GM18858 (cell line): Measurements from ENCODE around the gene MT3.

Experiments used
- ATAC-seq: cut with Tn5 transposase; IDR thresholded peaks from one replicate; pipeline ENCODE4 v1.9.1; 2021; ENCODE audit not compliant: unreplicated experiment

Gene MT3

DNA sequence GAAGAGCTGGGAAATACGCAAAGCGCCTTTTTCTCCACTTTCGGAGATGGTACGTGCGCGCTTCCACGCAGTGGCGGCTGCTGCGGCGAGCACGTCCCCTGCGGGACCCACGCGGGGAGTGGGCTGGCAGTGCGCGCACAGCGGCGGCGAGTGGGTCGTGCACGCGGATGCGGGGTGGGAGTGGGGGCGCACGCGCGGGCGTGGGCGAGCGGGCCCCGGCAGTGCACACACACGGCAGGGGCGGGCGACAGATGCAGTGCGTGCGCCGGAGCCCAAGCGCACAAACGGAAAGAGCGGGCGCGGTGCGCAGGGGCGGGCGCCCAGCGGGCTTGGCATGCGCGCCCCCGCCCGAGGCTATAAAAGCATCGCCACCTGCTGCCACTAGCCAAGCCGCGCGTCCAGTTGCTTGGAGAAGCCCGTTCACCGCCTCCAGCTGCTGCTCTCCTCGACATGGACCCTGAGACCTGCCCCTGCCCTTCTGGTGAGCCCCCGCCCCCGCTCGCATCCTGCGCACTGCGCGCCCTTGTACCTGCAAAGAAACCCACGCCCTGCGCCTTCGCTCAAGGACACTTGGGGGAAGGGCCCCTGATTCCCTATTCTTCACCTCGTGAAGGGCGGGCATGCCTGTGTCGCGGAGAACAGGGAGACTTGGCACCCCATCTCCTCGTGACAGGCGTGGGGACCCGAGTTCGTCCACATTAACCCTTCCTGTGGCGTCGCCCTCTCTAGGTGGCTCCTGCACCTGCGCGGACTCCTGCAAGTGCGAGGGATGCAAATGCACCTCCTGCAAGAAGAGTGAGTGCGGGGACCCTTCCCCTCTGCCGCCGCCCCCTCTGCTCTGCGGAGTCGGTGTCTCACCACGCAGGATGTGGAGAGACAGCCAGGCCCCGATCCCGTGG, at the start of gene MT3:
MT3 (plus strand) TSS at position 388 of the 899 bp plus-strand sequence; CDS start at position 451, 63 bp downstream.
- ATAC-seq: no peak

DNA sequence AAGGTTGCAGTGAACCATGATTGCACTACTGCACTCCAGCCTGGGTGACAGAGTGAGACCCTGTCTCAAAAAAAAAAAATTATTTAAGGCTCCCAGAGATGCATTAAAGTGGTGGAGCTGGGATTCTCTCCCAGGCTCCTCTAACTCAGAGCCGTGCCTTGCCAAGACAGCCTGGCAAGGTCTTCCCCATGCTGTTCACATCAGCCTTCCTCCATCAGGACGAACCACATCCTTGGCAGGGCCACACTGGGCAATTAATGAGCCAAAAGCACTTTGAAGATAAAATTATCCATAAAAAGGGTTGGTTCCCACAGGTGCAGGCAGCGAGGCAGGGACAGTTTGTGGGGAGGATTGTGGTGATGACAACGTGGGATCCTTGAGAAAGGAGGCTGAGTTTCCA, 49.7 kb upstream of the MT3 start:
- no peak for ATAC-seq

DNA sequence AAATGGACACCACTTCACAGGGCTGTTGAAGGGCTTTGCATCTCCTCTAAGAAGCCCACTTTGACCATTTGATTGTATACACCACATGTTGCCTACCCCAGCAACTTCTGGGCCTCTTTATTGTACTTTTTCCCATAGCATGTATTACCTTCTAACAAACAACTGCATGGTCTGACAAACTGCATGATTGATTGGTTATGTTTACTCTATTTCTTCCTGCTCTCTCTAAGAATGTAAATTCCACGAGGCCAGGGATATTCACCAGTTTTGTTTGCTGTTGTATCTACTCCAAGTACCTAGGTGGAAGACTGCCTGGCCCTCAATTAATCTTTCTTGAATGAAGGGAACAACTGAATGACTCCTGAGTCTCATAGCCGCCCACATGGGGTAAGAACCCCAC, 47.3 kb upstream of the MT3 start:
- ATAC-seq: no peak

DNA sequence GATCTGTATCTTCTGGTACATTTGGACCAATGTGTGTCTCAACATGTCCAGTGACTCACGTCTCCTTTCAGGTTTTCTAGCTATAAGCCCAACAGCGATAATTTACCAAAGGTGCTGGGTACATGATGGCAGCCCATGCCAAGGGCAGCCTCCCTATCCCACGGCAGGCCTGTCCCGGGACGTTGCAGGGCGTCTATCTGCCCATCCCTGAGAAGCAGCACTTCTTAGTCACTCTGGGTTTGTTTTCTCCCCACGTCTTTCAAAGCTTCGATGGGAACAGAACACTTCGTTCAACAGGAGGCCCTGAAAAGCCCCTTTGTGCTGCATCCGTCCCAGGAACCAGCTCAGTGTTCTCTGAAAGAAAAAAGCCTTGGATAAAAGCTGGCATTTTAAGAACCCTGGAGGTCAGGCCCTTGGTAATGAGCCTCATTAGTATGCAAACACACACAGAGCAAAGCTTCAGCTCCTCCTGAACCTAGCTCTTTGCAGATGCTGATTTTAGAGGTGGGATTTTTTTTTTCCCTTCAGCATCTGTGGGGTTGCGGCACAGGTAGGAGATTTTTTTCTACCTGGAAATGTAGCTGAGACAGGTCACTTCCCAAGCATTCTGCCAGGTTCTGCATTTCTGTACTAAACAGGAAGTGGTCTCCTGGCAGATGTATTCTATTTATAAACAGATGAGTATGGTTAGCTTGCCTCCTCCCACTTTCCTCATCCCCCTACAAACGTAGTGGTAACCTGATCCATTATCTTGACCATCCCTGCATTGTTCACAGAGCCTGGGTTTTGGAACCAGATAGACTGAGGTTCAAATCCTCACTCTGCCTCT, 42.0 kb upstream of the MT3 start:
- no peak for ATAC-seq

DNA sequence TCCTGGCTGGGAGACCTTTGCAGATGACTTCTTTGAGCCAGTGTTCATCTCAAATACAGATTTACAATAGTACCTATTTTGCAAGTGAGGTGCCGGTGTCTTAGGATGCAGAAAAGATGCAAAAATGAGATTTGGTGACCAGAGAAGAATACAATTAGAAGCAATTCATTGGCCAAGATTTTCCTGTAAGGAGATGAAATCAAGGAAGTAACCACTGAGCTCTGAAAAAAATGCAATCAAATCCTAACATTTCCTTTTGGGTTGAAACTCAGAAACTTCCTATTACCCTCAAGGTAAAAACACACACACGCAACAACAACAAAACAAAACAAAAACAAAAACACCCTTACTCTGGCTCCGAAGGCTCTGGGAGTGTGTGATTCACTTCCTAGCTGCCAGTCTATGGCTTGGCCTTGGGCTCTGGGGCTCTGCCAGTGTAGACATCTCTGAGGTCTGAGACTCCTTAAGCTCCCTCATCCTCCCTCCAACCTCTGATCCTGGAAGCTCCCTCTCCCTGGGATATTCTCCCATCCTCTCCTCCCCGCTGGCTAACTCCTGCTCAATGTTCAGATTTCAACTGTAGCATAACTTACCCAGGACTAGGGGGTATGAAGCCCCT, 41.3 kb upstream of the MT3 start:
- no peak for ATAC-seq

DNA sequence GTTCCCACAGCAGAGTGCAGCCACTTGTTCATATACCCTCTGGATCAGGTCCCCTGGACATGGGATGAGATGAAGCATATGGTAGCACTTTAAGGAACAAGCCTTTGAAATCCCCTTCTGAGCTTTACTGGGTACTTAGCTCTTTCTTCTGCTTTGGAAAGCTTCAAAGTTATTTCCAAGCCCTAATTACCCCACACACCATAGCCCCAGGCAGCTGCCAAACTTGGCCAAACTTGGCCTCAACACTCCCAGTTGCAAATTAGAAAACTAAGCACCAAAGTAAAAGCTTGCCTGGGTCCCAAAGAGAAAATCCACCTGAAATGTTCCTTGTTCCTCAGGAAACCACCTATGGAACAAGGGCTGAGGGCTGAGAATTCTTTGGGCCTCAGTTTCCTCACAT, 40.2 kb upstream of the MT3 start:
- ATAC-seq: no peak

DNA sequence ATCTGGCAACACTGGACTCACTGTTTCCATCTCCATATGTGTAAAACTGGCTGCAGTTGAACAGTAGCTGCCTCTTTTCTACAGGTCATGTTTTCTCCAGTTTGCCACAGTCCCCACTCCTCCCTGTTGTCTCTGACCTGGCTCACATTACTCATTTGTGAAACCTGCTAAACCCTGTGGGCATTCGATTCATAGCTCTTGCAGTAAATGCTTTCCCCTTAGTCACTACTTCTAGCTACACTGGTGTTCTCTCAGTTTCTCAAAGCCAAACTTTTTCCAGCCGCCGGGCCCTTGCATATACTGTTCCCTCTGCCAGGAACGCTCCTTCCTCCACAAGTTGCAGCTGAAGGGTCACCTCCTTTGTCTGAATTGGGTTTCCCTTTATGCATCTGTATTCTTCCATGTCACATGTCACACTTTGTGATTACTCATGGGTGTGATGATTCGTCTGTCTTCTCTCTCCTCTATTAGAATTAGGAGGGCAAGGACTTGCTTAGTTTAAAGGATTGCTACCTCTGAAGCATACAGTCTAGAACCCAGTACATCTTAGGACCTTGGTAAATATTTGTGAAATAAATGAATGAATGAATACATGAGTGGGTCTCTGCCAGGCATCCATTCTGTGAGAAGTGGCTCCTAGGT, 39.5 kb upstream of the MT3 start:
- ATAC-seq: no peak

DNA sequence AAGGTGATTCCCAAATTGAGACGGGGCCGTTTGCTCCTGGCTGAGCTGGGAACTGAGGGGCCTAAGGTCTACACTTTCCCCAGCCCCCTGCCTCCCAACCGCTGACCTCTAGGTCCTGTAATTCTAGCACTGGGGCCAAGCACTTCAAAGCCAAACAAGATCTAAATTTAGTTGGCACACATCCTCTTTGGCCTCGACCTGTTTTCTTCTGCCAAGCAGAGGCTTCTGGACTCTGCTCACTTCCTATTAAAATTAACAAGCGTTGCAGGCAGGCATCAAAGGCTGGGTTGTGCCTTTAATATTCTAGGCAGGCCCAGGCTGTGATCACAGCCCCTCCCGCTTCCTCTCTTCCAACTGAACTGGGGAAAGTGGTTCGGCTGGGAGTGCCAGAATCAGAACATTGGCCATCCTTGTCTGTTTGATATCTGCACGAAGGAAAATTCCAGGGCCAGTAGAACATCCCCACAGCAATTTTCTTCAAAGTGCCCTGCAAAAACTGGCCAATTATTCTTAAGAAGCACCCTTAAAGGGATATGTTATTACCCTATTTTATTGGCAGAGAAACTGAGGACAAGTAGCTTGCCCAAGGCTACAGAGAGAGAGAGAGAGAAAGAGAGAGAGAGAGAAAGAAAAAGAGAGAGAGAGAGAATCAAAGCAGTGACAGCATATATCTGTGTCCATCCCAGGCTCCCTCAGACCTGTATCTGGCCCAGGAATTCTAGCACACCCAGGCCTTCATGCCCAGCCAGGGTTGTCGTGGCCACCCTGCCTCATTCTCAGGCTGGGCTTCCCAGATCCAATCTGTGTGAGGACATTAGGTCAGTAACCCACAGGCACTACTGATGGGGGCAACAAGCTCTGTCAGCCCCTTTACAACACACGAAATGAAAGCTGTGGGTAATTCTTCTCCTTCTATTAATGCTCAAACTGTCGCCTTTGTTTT, 37.3 kb upstream of the MT3 start:
- ATAC-seq: no peak

DNA sequence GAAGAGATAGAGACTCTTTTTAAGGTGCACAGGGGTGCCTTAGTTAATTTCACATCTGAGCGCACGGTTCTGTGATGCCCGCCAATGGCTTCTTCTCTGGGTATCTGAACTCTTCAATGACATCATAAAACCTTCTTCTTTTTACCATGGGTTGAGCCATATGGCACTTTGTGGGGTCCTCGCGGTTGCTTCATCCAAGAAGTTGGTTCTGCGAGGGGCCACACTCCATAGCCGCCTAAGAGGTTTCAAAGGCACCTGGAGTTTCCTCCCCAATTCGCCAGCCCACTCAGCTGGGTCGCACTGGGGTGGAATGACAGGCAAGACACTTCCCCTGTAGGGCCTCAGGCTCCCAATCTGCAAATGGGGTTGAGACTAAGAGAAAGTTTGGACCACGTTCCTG, 34.9 kb upstream of the MT3 start:
- ATAC-seq: no peak

DNA sequence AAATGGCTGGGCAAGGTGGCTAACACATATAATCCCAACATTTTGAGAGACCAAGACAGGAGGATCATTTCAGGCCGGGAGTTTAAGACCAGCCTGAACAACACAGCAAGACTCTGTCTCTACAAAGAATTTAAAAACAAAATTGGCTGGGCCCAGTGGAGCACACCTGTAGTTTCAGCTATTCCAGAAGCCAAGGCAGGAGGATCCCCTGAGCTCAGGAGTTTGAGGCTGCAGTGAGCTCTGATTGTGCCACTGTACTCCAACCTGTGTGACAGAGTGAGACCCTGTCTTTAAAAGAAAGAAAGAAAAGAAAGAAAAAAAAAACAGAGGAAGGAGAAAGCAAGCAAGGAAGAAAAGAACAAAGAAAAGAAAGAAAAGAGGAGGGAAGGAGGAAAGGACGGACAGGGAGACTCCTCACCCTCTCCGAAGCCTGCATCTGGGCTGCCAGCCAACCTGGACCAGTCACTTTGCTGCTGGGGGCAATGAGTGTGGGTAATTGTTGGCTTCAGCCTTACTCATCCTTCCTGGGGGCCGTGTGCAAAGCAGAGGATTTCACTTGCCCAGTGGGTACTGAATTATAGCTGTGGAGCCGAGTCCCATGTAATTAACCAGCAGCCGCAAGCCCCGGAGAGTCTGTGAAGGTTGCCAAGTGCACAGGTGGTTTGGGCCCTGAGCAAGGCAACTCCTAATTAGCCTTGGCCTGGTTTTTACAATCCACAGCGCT, 31.1 kb upstream of the MT3 start:
- no peak for ATAC-seq

DNA sequence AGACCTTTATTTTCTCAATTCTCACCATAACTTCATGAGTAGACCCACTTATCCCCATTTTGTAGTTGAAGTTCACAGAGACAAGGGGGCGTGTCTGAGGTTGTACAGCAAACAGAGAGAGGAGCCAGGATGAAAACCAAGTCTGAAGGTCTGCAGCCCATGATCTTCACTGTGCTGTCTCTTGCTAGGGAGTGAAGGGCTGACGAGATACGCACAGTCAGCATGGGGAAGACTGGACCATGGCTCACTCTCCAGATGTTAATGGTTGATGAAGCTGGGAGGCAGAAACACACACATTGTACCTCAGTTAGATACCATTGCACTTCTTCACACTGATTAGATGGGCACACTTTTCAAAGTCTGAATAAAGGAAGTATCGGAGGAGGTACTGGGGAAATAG, 30.2 kb upstream of the MT3 start:
- no peak for ATAC-seq

DNA sequence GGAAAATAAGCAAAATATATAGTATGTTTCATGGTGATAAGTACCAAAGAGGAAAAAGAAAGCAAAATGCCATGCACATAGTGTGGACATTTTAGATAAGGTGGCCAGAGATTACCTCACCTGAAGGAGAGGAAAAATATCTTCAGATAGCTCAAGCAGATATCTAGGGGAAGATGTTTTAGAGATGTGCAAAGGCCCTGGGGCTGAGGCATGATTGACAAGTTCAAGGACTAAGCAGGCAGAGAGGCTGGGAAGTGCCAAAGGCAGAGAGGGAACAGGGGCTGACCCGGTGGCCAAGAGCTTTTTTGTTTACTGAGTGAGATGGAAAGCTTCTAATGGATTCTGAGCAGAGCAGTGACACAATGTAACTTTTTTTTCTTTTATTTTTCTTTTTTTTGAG, 28.9 kb upstream of the MT3 start:
- no peak for ATAC-seq

DNA sequence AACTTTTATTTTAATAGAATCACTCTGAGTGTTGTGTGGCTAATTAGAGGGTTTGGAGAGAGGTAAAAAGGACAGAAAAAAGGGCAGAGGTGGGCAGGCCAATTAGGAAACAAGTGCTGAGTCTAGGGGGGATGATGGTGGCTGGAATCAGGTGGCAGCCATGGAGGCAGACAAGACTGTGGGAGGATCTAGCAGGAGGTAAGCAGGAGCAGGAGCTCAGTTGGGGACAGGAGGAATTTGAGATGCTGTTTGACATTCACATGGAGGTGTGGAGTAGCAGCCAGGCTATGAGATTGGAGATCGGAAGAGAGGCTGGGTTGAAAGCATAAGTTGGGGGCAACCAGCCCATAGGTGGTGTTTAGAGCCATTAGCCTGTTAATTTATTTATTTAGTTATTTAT, 28.2 kb upstream of the MT3 start:
- ATAC-seq: no peak

DNA sequence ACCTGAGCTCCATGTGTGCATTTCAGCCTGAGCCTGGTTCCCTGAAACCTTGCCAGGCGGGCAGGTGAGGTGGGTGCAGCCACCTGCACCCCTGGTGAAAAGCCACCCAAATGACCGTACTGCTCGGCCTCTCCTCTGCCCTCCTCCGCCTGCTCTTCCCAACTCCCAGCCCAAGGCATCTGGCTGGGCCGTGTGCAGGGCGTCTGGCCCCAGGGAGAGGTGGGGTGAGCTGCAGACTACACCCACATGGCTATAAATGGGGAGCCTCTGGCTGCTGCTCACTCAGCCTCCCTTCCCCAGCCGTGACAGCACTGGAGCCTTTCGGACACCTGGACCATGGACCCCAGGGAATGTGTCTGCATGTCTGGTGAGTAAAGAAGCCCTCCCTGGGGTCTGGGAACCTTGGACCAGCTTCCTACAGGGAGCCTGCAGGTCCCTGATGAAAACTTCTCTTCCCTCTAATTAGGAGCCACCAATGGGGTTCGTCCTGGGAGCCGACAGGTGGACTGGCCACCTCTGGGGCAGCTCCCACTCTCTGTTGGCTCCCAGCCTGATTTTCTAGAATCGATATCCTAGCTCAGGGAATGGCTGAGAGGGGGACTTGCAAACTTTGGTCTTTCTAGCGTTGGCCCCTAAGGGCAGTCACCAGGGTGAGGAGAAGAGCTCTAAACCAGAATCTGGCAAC, 24.4 kb upstream of the MT3 start, which contains the start of gene MT4:
MT4 (plus strand) TSS at position 281 of the 685 bp plus-strand sequence; CDS start at position 337, 56 bp downstream.
- ATAC-seq: no peak

DNA sequence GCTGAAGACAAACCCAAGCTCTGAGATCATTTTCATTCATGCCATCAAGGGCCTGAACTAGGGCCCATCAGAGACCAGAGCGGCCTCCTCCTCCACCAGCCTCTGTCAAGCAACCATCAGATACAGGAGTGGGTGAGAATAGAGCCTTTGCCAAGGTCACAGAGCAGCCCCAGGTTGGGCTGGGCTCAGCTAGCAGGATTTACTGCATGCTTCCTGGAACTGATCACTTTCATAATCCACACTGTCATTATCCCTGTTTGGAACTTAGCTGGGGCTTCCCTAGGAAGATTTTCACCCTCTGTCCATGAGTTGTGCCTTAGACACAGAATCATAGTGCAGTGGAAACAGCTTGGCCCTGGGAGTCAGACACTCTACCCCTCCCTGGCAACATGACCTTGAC, 19.4 kb upstream of the MT3 start:
- no peak for ATAC-seq

DNA sequence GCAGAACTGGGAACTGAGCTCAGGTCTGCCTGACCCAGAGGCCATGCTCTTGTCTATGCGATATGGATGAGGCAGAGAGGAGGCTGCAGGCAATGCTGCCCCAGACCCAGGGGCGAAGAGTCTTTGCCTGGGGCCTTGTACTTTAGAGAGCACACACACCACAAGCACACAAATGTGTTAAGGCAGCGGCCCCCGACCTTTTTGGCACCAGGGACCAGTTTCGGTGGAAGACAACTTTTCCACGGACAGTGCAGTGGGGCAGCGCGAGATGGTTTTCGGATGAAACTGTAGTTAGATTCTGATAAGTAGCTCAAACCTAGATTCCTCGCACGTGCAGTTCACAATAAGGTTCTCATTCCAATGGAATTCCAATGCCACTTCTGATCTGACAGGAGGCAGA, 17.8 kb upstream of the MT3 start:
- no peak for ATAC-seq

DNA sequence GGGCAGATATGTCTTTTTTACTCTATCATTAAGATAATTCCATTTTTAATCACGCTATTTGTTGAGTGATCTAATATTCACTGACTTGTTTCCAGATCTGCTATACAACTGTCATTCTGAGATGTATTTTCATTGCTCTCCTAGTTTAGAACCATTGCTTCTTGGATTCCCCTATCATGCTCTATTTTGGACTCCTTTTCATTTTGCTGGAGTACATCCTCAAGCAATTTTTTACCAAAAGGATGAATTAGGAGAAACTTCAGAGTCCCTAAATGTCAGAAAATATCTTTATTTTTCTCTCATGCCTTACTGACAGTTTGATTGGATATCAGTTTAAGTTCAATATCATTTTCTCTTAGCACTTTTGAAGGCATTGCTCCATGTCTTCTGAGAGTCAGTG, 14.7 kb upstream of the MT3 start:
- ATAC-seq: no peak

DNA sequence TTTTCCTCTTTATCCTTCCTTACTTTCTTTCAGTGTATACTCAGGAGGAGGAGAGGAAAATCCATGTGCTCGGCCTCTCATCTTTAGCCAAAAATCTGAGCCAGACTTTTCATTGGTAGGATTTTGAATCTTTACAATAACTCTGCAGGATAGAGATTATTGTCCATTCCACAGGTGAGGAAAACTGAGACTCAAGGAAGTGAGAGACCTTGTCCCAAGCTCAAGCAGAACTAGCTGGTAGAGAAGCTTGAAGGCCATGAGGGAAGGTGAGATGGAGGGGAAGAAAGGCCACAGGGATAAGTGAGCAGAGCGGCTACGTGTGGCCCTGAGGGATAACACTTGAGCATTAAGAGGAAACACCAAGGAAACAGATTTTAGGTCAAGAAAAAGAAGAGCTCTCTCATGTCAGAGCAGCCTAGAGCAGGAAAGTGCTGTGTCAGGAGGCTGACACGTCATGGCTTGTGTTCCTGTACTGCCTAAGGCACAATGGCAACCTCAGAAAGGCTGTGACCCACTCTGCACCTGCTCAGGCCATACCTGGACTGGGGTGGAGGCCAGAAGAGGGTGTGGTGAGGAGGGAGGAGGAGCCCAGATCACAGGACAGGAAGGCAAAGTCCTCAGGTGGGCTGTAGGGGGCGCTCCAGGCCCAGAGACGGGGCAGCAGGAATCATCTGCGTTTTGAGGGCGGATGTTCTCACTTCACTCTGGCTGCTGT, 12.6 kb upstream of the MT3 start:
- ATAC-seq: peak; percentile 62
